Measurements from ENCODE around the gene OR8B4.
"Not testable (repeated sequence)": the region's sequence is repeated elsewhere in the genome, so short reads cannot be mapped to it uniquely, and the experiment has no call there.

OR8B4 gene

GRCh38 chr11:124405581-124405980 lies 19.1 kb downstream of the OR8B4 start:
- no peak for DNase-seq (ENCODE audit: low spot score)

GRCh38 chr11:124403186-124403585 lies 21.5 kb downstream of the OR8B4 start:
- not testable (repeated sequence) for DNase-seq (ENCODE audit: low spot score)

GRCh38 chr11:124402326-124402922 lies 22.2 kb downstream of the OR8B4 start:
- peak; percentile 58 for DNase-seq (ENCODE audit: low spot score)

- no peak for DNase-seq (ENCODE audit: low spot score)
Observed at GRCh38 chr11:124398924-124399323, 25.7 kb downstream of the OR8B4 start, which contains the start of gene OR8B3. Gene OR8B3 (minus strand): TSS chr11:124399024. CDS start chr11:124397351, 1,673 bp downstream.

- not testable (repeated sequence) for DNase-seq (ENCODE audit: low spot score)
Observed at GRCh38 chr11:124396847-124397246, 27.8 kb downstream of the OR8B4 start.

GRCh38 chr11:124394408-124394807 lies 30.3 kb downstream of the OR8B4 start:
- DNase-seq (ENCODE audit: low spot score), result no peak

GRCh38 chr11:124384399-124384798 lies 40.3 kb downstream of the OR8B4 start, which contains the start of gene OR8B2:
Gene OR8B2 (minus strand): TSS chr11:124384499. CDS start chr11:124383343, 1,156 bp downstream.
- no peak for DNase-seq (ENCODE audit: low spot score)

- not testable (repeated sequence) for DNase-seq (ENCODE audit: low spot score)
Observed at GRCh38 chr11:124382857-124383256, 41.8 kb downstream of the OR8B4 start.

GRCh38 chr11:124380585-124380984 lies 44.1 kb downstream of the OR8B4 start:
- DNase-seq (ENCODE audit: low spot score), result no peak

- DNase-seq (ENCODE audit: low spot score), result no peak
Observed at GRCh38 chr11:124376280-124376679, 48.4 kb downstream of the OR8B4 start.

All from hepatic stellate cell (primary cell).